Right atrium auricular region (tissue), 2 donors: ENCODE results near the gene AMY1C. TPM values are rescaled to one million over a fixed set of nuclear protein-coding genes. Genes with fewer than 3 reads are reported as not detected.
"Not testable (repeated sequence)": the region's sequence is repeated elsewhere in the genome, so short reads cannot be mapped to it uniquely, and the experiment has no call there.

Experiments used
- DNase-seq: peaks from one replicate; pipeline ENCODE4 v3.0.0-alpha.2; 2019; ENCODE audit warnings: low spot score
- H3K27ac ChIP-seq, 2 donors: fragments of 200-600 bp; sonication (generic); 1 replicate in 1 of 2; 2 replicates in 1 of 2; pipeline ENCODE4 v1.5.1; 2016 to 2019
- H3K27me3 ChIP-seq, 2 donors: fragments of 200-600 bp; sonication (generic); one replicate each; pipeline versions ENCODE4 v1.5.1 to v1.6.0; 2017 to 2019
- H3K36me3 ChIP-seq: fragments of 200-600 bp; sonication (generic); one replicate; pipeline ENCODE4 v1.5.1; 2016
- H3K4me1 ChIP-seq, 2 donors: fragments of 200-600 bp; sonication (generic); one replicate each; pipeline versions ENCODE4 v1.5.1 to v1.6.0; 2017 to 2019
- H3K4me3 ChIP-seq, 2 donors: fragments of 200-600 bp; sonication (generic); 1 replicate in 1 of 2; 2 replicates in 1 of 2; pipeline ENCODE4 v1.5.1; 2017 to 2019; ENCODE audit warnings: mild to moderate bottlenecking in 1 of 2, moderate library complexity in 1 of 2
- H3K9me3 ChIP-seq, 2 donors: fragments of 200-600 bp; sonication (generic); one replicate each; pipeline ENCODE4 v1.5.1; 2019
- total RNA-seq, 2 donors: library from RNA; depleted of rRNA; stranded (reverse); fragments of >200 nt; gene quantifications; one replicate each; pipeline ENCODE4 v1.1.0, GENCODE V29; 2016

AMY1C gene
- not detected for total RNA-seq

DNA sequence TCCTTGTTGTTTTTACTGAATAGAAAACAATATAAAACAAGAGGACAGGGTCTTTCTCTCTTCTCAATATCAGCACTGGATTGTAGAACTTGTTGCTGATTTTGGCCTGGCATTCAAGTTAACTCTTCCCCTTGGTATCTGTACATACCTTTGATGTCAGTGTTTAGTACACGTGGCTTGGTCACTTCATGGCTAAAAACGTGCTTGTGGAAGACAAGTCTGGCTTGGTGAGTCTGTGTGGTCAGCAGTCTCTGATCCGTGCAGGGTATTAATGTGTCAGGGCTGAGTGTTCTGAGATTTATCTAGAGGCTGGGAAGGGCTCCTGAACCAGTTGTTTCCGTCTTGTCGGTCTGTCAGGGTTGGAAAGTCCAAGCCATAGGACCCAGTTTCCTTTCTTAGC is at the start of gene AMY1C:
TSS of gene AMY1C (plus strand) at position 301 of the 400 bp plus-strand sequence. CDS start 572 bp downstream, outside the sequence.
- H3K27ac ChIP-seq, DNase-seq, H3K27me3 ChIP-seq, H3K4me3 ChIP-seq, H3K36me3 ChIP-seq, H3K4me1 ChIP-seq, H3K9me3 ChIP-seq: not testable (repeated sequence)

DNA sequence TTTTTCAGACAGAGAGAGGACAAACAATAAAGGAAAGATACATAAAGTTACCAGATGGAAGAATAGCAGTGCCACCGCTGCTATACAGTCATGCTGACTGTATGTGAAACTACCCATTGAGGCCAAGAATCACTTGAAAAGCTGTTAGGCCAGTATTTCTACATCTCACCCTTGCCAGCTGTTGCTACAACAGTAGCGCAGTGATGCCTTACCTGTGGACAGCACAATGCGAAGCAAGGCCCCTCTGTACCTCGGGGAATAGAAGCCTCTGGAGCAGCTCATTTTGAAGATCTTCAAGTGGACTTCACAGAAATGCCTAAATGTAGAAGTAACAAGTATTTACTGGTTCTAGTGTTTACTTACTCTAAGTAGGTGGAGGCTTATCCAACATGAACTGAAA is 49.0 kb upstream of the AMY1C start:
- not testable (repeated sequence) for H3K9me3 ChIP-seq, H3K27ac ChIP-seq, H3K36me3 ChIP-seq, H3K4me3 ChIP-seq, H3K27me3 ChIP-seq, DNase-seq, H3K4me1 ChIP-seq

DNA sequence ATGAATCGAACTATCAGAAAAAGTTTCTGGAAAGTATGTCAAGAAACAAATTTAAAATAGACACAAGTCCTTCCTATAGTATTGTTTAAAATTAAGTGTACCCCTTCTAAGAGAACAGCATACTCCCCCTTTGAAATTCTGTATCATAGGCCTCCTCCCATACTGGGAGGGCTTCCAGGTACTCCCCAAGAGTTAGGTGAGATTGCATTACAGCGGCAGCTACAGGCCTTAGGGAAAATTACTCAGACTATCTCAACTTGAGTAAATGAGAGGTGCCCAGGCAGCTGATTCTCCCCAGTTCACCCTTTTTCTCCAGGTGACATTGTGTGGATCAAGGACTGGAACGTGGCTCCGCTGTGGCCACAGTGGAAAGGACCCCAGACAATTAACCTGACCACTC is 48.4 kb upstream of the AMY1C start:
- not testable (repeated sequence) for H3K4me3 ChIP-seq, H3K27me3 ChIP-seq, DNase-seq, H3K4me1 ChIP-seq, H3K27ac ChIP-seq, H3K36me3 ChIP-seq, H3K9me3 ChIP-seq

DNA sequence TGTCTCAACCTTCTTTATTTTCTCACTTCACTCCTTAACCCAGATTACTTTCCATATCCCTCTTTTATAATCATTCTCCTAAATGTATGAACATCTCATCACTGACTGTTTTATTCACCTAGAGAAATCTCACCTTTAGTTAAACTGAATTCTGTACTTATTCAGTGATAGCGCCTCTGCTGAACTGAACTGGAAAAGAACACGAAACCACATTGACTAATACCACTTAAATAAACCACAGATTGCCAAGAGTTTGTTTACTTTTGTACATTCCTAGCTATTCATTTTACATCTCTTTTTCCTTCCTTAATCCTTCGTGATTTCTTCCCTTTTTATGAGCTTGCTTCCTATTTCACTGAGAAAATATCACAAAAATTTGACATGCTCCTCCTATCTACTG is 42.0 kb upstream of the AMY1C start:
- H3K9me3 ChIP-seq, H3K4me1 ChIP-seq, H3K27me3 ChIP-seq, DNase-seq, H3K27ac ChIP-seq, H3K36me3 ChIP-seq, H3K4me3 ChIP-seq: not testable (repeated sequence)

DNA sequence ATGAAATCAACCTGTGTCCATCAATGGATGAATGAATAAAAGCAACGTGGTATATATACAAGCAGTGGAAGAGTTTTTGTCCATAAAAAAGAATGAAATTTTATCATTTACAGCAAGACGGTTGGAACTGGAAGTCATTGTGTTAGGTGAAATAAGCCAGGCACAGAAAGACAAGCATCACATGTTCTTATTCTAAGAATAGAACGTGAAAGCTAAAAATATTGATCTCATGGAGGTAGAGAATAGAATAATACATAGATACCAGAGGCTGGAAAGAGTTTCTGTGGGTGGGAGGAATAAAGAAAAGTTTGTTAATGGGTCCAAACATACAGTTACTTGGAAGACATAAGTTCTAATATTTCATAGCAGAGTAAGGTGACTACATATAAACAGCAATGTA is 39.3 kb upstream of the AMY1C start:
- H3K27ac ChIP-seq, H3K27me3 ChIP-seq, DNase-seq: not testable (repeated sequence)

DNA sequence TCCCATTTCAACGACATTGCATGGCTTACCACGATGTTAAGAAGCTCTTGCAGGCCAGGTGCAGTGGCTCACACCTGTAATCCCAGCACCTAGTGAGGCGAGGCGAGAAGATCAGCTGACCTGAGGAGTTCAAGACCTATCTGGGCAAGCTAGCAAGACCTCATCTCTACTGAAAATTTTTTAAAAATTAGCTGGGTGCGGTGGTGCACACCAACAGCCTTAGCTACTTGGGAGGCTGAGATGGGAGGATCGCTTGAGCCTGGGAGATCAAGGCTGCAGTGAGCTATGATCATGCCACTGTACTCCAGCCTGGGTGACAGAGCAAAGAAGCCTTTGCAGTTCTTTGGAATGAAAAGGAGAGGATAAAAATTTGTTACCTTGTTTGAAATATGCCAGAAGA is 32.3 kb upstream of the AMY1C start:
- not testable (repeated sequence) for H3K27ac ChIP-seq, H3K4me3 ChIP-seq, DNase-seq, H3K4me1 ChIP-seq, H3K27me3 ChIP-seq, H3K9me3 ChIP-seq, H3K36me3 ChIP-seq

More for the DNA sequence above, 39.3 kb upstream of the AMY1C start:
- H3K4me1 ChIP-seq, H3K9me3 ChIP-seq, H3K4me3 ChIP-seq, H3K36me3 ChIP-seq: not testable (repeated sequence)

DNA sequence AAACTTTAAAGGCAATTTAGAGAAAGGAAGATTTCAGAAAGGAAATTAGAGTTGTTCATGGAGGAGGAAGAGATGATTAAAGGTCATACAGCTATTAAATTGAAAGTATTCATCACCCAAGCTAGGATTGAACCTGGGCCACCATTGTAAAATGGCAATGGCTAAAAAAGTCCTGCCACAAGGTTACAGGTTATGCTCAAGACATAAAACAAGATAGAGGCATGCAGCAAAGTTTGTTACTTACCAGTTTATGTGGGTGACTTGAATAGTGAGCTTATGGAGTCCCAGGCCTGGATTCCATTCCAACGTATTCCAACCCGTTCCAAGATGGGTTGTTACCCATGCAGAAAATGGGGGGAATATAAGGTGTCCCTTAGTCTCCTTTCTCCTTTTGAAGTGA is 28.2 kb upstream of the AMY1C start:
- DNase-seq, H3K4me1 ChIP-seq, H3K36me3 ChIP-seq: not testable (repeated sequence)

DNA sequence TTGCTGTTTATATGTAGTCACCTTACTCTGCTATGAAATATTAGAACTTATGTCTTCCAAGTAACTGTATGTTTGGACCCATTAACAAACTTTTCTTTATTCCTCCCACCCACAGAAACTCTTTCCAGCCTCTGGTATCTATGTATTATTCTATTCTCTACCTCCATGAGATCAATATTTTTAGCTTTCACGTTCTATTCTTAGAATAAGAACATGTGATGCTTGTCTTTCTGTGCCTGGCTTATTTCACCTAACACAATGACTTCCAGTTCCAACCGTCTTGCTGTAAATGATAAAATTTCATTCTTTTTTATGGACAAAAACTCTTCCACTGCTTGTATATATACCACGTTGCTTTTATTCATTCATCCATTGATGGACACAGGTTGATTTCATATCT is 14.4 kb upstream of the AMY1C start:
- DNase-seq = not testable (repeated sequence)

More for the DNA sequence above, 28.2 kb upstream of the AMY1C start:
- not testable (repeated sequence) for H3K27me3 ChIP-seq, H3K4me3 ChIP-seq, H3K27ac ChIP-seq, H3K9me3 ChIP-seq

DNA sequence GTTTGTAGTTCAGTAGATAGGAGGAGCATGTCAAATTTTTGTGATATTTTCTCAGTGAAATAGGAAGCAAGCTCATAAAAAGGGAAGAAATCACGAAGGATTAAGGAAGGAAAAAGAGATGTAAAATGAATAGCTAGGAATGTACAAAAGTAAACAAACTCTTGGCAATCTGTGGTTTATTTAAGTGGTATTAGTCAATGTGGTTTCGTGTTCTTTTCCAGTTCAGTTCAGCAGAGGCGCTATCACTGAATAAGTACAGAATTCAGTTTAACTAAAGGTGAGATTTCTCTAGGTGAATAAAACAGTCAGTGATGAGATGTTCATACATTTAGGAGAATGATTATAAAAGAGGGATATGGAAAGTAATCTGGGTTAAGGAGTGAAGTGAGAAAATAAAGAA is 11.7 kb upstream of the AMY1C start:
- H3K9me3 ChIP-seq, H3K4me1 ChIP-seq, H3K27ac ChIP-seq, H3K4me3 ChIP-seq, H3K27me3 ChIP-seq, H3K36me3 ChIP-seq, DNase-seq: not testable (repeated sequence)

More for the DNA sequence above, 14.4 kb upstream of the AMY1C start:
- not testable (repeated sequence) for H3K9me3 ChIP-seq, H3K4me1 ChIP-seq, H3K27ac ChIP-seq, H3K27me3 ChIP-seq, H3K4me3 ChIP-seq, H3K36me3 ChIP-seq

DNA sequence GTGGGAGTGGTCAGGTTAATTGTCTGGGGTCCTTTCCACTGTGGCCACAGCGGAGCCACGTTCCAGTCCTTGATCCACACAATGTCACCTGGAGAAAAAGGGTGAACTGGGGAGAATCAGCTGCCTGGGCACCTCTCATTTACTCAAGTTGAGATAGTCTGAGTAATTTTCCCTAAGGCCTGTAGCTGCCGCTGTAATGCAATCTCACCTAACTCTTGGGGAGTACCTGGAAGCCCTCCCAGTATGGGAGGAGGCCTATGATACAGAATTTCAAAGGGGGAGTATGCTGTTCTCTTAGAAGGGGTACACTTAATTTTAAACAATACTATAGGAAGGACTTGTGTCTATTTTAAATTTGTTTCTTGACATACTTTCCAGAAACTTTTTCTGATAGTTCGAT is 5.2 kb upstream of the AMY1C start:
- not testable (repeated sequence) for H3K9me3 ChIP-seq, H3K4me1 ChIP-seq, H3K27me3 ChIP-seq, H3K36me3 ChIP-seq, H3K27ac ChIP-seq, H3K4me3 ChIP-seq, DNase-seq

DNA sequence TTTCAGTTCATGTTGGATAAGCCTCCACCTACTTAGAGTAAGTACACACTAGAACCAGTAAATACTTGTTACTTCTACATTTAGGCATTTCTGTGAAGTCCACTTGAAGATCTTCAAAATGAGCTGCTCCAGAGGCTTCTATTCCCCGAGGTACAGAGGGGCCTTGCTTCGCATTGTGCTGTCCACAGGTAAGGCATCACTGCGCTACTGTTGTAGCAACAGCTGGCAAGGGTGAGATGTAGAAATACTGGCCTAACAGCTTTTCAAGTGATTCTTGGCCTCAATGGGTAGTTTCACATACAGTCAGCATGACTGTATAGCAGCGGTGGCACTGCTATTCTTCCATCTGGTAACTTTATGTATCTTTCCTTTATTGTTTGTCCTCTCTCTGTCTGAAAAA is 4.7 kb upstream of the AMY1C start:
- not testable (repeated sequence) for H3K9me3 ChIP-seq, DNase-seq, H3K4me1 ChIP-seq, H3K4me3 ChIP-seq, H3K27me3 ChIP-seq, H3K27ac ChIP-seq, H3K36me3 ChIP-seq

DNA sequence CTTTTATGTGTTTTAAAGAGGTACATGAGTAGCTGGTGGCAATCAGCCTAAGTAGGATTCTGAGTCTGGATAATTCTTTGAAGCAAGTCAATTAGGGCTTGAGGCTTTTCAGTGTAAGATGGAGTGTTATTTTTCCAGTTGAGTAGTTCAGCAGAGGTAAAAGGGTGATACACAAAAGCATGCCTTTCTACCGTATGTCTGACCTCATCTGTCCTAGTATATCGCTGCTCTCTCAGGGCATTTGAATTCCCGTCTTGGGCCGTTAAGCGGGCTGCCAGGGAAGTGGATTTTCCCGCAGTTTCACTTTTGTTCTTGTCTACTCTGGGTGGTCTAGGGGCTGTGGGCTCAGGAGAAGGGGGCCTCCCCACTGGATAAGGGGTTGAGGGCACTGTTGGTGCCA is 1.4 kb upstream of the AMY1C start:
- H3K27me3 ChIP-seq, DNase-seq: not testable (repeated sequence)

More for the DNA sequence above, 1.4 kb upstream of the AMY1C start:
- H3K27ac ChIP-seq, H3K4me3 ChIP-seq, H3K9me3 ChIP-seq, H3K36me3 ChIP-seq, H3K4me1 ChIP-seq: not testable (repeated sequence)
